DOHH2 (cell line): ENCODE data around the gene IRAK3.

Experiments
- H3F3A ChIP-seq: fragments of 200-600 bp; sonication (generic), shearing (Covaris generic); 2 replicates; pipeline ENCODE4 v1.6.0; 2016; ENCODE audit warnings: antibody characterized with exemption, mild to moderate bottlenecking; ENCODE audit not compliant: control insufficient read depth, insufficient read depth
- H3K27ac ChIP-seq: fragments of 200-600 bp; sonication (generic); 2 replicates; pipeline ENCODE4 v1.5.1; 2014; ENCODE audit warnings: low read depth, mild to moderate bottlenecking, low read length, moderate library complexity
- H3K27me3 ChIP-seq: fragments of 200-600 bp; sonication (generic); 2 replicates; pipeline ENCODE4 v1.6.1; 2014; ENCODE audit warnings: mild to moderate bottlenecking, low read length, mixed read lengths; ENCODE audit not compliant: control insufficient read depth
- H3K36me3 ChIP-seq: fragments of 200-600 bp; sonication (generic); 2 replicates; pipeline ENCODE4 v1.6.1; 2014; ENCODE audit warnings: mild to moderate bottlenecking, low read length, moderate library complexity, mixed read lengths; ENCODE audit not compliant: control insufficient read depth
- H3K4me1 ChIP-seq: fragments of 200-600 bp; sonication (generic); 2 replicates; pipeline ENCODE4 v1.6.1; 2014; ENCODE audit warnings: mild to moderate bottlenecking, low read length, mixed read lengths; ENCODE audit not compliant: control insufficient read depth
- H3K4me2 ChIP-seq: fragments of 200-600 bp; sonication (generic); 2 replicates; pipeline ENCODE4 v1.6.0; 2014; ENCODE audit warnings: mild to moderate bottlenecking, low read length, moderate library complexity
- H3K4me3 ChIP-seq: fragments of 200-600 bp; sonication (generic); 2 replicates; pipeline ENCODE4 v1.5.1; 2014; ENCODE audit warnings: mild to moderate bottlenecking, low read length, mixed read lengths
- H3K79me2 ChIP-seq: fragments of 200-600 bp; sonication (generic); 2 replicates; pipeline ENCODE4 v1.6.1; 2014; ENCODE audit warnings: mild to moderate bottlenecking, low read length, mixed read lengths; ENCODE audit not compliant: control insufficient read depth
- H3K9me2 ChIP-seq: fragments of 200-600 bp; sonication (generic); replicated peaks from 2 replicates; pipeline ENCODE4 v1.6.1; 2014; ENCODE audit warnings: mild to moderate bottlenecking, low read length, mixed read lengths; ENCODE audit not compliant: control insufficient read depth
- H3K9me3 ChIP-seq: fragments of 200-600 bp; sonication (generic); 2 replicates; pipeline ENCODE4 v1.6.1; 2014; ENCODE audit warnings: antibody characterized with exemption, low read length, mixed read lengths; ENCODE audit not compliant: control insufficient read depth, insufficient read depth
- H4K20me1 ChIP-seq: fragments of 200-600 bp; sonication (generic); 2 replicates; pipeline ENCODE4 v1.6.0; 2014; ENCODE audit warnings: low read depth, mild to moderate bottlenecking, antibody characterized with exemption, low read length, moderate library complexity; ENCODE audit not compliant: control insufficient read depth, insufficient read depth
- CTCF ChIP-seq: fragments of 200-600 bp; sonication (generic); IDR thresholded peaks from one replicate; pipeline ENCODE4 v1.5.1; 2014; ENCODE audit warnings: antibody characterized with exemption, mild to moderate bottlenecking, low read depth, low read length; ENCODE audit not compliant: poor library complexity, severe bottlenecking
- EZH2phosphoT487 ChIP-seq: fragments of 200-600 bp; sonication (generic); IDR thresholded peaks from 2 replicates; pipeline ENCODE4 v1.6.1; 2017; ENCODE audit warnings: borderline replicate concordance, mild to moderate bottlenecking, antibody characterized with exemption, low read length, moderate library complexity, mixed read lengths

The IRAK3 gene

GRCh38 chr12:66162701-66163100, 26.3 kb upstream of the IRAK3 start:
- no peaks in the 10 kb centered on the region for H3F3A ChIP-seq
- H4K20me1 ChIP-seq, result no peaks in the 10 kb centered on the region
- H3K4me2 ChIP-seq, result no peak overlapping the region
- no peaks in the 10 kb centered on the region for H3K9me2 ChIP-seq
- H3K79me2 ChIP-seq, result peaks cover 85% of the 10 kb centered on the region
- H3K4me1 ChIP-seq, result peaks cover under 1% of the 10 kb centered on the region
- H3K27me3 ChIP-seq, result no peaks in the 10 kb centered on the region
- no peak overlapping the region for H3K4me3 ChIP-seq
- peaks cover 55% of the 10 kb centered on the region for H3K36me3 ChIP-seq
- H3K9me3 ChIP-seq, result peaks cover 26% of the 10 kb centered on the region
- H3K27ac ChIP-seq, result no peak overlapping the region
- TF ChIP-seq EZH2phosphoT487, result no peak
- TF ChIP-seq CTCF, result no peak

- Histone ChIP-seq H4K20me1 (no peaks in the 10 kb centered on the region), H3K9me3 (peaks cover 26% of the 10 kb centered on the region), H3K27me3 (no peaks in the 10 kb centered on the region), H3K36me3 (peaks cover 60% of the 10 kb centered on the region), H3K4me3 (no peak overlapping the region), H3K4me2 (no peak overlapping the region), H3K9me2 (no peaks in the 10 kb centered on the region), H3F3A (no peaks in the 10 kb centered on the region), H3K27ac (no peak overlapping the region), H3K4me1 (peaks cover 7% of the 10 kb centered on the region), H3K79me2 (peaks cover 90% of the 10 kb centered on the region)
- TF ChIP-seq CTCF (no peak), EZH2phosphoT487 (no peak)
Measured at GRCh38 chr12:66163289-66163688, 25.7 kb upstream of the IRAK3 start.

GRCh38 chr12:66164349-66164821, 24.6 kb upstream of the IRAK3 start:
- peaks cover 11% of the 10 kb centered on the region for H3K4me1 ChIP-seq
- H3K4me3 ChIP-seq, result no peak overlapping the region
- H3K79me2 ChIP-seq, result peaks cover 95% of the 10 kb centered on the region
- TF ChIP-seq EZH2phosphoT487, result no peak
- TF ChIP-seq CTCF, result no peak
- peaks cover 7% of the 10 kb centered on the region for H3F3A ChIP-seq
- H3K9me2 ChIP-seq, result no peaks in the 10 kb centered on the region
- no peak overlapping the region for H3K4me2 ChIP-seq
- peaks cover 26% of the 10 kb centered on the region for H3K9me3 ChIP-seq
- no peak overlapping the region for H3K27ac ChIP-seq
- H3K27me3 ChIP-seq, result no peaks in the 10 kb centered on the region
- no peaks in the 10 kb centered on the region for H4K20me1 ChIP-seq
- H3K36me3 ChIP-seq, result peaks cover 62% of the 10 kb centered on the region
